ENCODE measurements around the gene KCP.

KCP gene

GRCh38 chr7:128931965-128932861 is 21.7 kb upstream of the KCP start:
- TF ChIP-seq CTCF (IDR thresholded peaks at IDR 0.05; ENCODE audit: low read depth, low read length), result no peak
- DNase-seq (ENCODE audit: extremely low read depth, low read depth), result no peak

- TF ChIP-seq CTCF (IDR thresholded peaks at IDR 0.05; ENCODE audit: low read depth, low read length), result no peak
- DNase-seq (ENCODE audit: extremely low read depth, low read depth), result no peak
Observed at GRCh38 chr7:128931190-128931798, 20.8 kb upstream of the KCP start.

GRCh38 chr7:128928882-128929788 is 18.6 kb upstream of the KCP start:
- no peak for TF ChIP-seq CTCF (IDR thresholded peaks at IDR 0.05; ENCODE audit: low read depth, low read length)
- DNase-seq (ENCODE audit: extremely low read depth, low read depth), result no peak

GRCh38 chr7:128928159-128928813 is 17.8 kb upstream of the KCP start:
- no peak for TF ChIP-seq CTCF (IDR thresholded peaks at IDR 0.05; ENCODE audit: low read depth, low read length)
- no peak for DNase-seq (ENCODE audit: extremely low read depth, low read depth)

GRCh38 chr7:128924707-128925588 is 14.4 kb upstream of the KCP start:
- no peak for TF ChIP-seq CTCF (IDR thresholded peaks at IDR 0.05; ENCODE audit: low read depth, low read length)
- no peak for DNase-seq (ENCODE audit: extremely low read depth, low read depth)

- no peak for DNase-seq (ENCODE audit: extremely low read depth, low read depth)
- TF ChIP-seq CTCF (IDR thresholded peaks at IDR 0.05; ENCODE audit: low read depth, low read length), result no peak
Observed at GRCh38 chr7:128923411-128923800, 12.9 kb upstream of the KCP start.
